ENCODE measurements around the gene SNX25. TPM values are rescaled to one million over a fixed set of nuclear protein-coding genes. Genes with fewer than 3 reads are reported as not detected.

SNX25 gene
- total RNA-seq, 1 experiment from 2014 or later: 50.5 TPM

DNA sequence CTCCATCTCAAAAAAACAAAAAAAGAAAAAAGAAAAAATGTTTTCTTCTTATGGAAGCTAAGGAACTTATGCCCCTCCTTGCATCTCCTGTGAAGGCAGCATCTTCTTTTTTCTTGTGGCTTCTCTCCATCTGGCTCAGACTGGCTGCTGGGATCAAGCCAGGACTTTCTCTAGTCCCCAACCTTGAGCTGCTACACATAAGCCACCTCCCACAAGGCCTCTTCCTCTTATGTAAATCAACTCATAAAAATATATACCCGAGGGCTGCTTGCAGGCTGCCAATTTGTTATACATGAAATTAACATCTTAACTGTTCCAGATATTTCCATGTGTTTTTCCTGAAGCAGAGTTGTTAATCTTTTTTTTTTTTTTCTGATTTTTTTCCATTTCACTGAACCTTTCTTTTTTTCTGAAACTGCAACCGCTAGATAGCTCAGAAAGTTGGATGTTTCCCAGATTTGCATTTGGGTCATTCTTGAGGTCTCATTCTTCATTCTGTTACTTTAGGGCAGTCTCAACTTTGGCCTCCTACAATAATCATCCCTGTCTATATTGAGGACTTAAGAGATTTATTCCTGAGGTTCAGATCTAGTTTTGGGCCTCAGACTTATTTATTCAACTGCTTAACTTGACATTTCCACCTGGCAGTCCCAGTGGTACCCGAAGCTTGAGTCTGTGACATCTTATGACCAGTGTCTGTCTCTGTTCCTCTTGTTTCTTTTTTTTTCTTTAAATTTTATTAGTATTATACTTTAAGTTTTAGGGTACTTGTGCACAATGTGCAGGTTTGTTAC lies 10.3 kb downstream of the SNX25 start:
- Histone ChIP-seq H3K27me3 (ENCODE audit: low read length) (no peaks in the 10 kb centered on the region), H3K4me3 (ENCODE audit: low read length) (peak overlapping the region; percentile 47), H3K9ac (ENCODE audit: low read length) (peak overlapping the region; percentile 61), H3K27ac (ENCODE audit: low read length) (peak overlapping the region; percentile 94), H3K4me1 (ENCODE audit: low read length) (peaks cover 62% of the 10 kb centered on the region), H3K79me2 (ENCODE audit: low read length) (peaks cover 93% of the 10 kb centered on the region), H3K9me2 (replicated peaks; ENCODE audit: insufficient read depth, low read length) (no peaks in the 10 kb centered on the region), H4K20me1 (ENCODE audit: insufficient read depth, low read depth, low read length) (no peaks in the 10 kb centered on the region), H3K36me3 (ENCODE audit: insufficient read depth, low read length) (no peaks in the 10 kb centered on the region), H3K9me3 (ENCODE audit: low read length) (no peaks in the 10 kb centered on the region), H2AFZ (ENCODE audit: low read length) (no peak overlapping the region), H3K4me2 (ENCODE audit: low read depth, low read length, poor library complexity, severe bottlenecking) (peak overlapping the region; percentile 75)
- DNase-seq: peak; percentile 71

DNA sequence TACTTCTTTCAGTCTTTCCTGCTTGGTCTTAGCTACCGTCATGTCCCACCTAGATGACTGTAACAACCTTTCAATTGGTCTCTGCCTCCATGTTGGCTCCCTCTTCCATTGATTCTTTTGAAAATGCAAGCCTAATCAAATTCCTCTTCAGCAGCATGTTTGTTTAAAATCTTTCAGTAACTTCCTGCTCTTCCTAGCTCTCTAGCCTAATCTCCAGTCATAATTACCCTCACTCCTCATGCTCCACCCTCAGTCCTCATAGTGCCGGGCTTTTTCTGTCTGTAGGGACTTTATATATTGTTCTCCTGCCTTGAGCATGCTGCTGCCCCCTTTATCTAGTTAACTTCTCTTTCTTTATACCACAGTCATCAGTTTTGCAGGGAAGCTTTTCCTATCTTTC lies 12.1 kb downstream of the SNX25 start:
- Histone ChIP-seq H3K4me2 (ENCODE audit: low read depth, low read length, poor library complexity, severe bottlenecking) (no peak overlapping the region), H3K9ac (ENCODE audit: low read length) (no peak overlapping the region), H3K9me3 (ENCODE audit: low read length) (no peaks in the 10 kb centered on the region), H3K79me2 (ENCODE audit: low read length) (peaks cover 93% of the 10 kb centered on the region), H3K27ac (ENCODE audit: low read length) (no peak overlapping the region), H3K4me3 (ENCODE audit: low read length) (no peak overlapping the region), H2AFZ (ENCODE audit: low read length) (no peak overlapping the region), H3K36me3 (ENCODE audit: insufficient read depth, low read length) (no peaks in the 10 kb centered on the region), H4K20me1 (ENCODE audit: insufficient read depth, low read depth, low read length) (no peaks in the 10 kb centered on the region), H3K9me2 (replicated peaks; ENCODE audit: insufficient read depth, low read length) (no peaks in the 10 kb centered on the region), H3K27me3 (ENCODE audit: low read length) (no peaks in the 10 kb centered on the region), H3K4me1 (ENCODE audit: low read length) (peaks cover 59% of the 10 kb centered on the region)
- DNase-seq: no peak

DNA sequence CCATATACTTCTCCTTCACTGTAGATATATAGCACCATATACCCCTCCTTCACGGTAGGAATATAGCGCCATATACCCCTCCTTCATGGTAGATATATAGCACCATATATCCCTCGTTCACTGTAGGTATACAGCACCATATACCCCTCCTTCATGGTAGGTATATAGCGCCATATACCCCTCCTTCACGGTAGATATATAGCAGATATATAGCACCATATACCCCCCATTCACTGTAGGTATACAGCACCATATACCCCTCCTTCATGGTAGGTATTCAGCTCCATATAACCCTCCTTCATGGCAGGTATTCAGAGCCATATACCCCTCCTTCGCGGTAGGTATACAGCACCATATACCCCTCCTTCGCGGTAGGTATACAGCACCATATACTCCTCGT lies 12.5 kb downstream of the SNX25 start:
- no peak for DNase-seq
- Histone ChIP-seq H3K4me3 (ENCODE audit: low read length) (no peak overlapping the region), H2AFZ (ENCODE audit: low read length) (no peak overlapping the region), H3K36me3 (ENCODE audit: insufficient read depth, low read length) (no peaks in the 10 kb centered on the region), H3K9ac (ENCODE audit: low read length) (no peak overlapping the region), H3K9me3 (ENCODE audit: low read length) (no peaks in the 10 kb centered on the region), H3K79me2 (ENCODE audit: low read length) (peaks cover 93% of the 10 kb centered on the region), H3K27ac (ENCODE audit: low read length) (no peak overlapping the region), H3K4me2 (ENCODE audit: low read depth, low read length, poor library complexity, severe bottlenecking) (no peak overlapping the region), H3K9me2 (replicated peaks; ENCODE audit: insufficient read depth, low read length) (no peaks in the 10 kb centered on the region), H4K20me1 (ENCODE audit: insufficient read depth, low read depth, low read length) (no peaks in the 10 kb centered on the region), H3K4me1 (ENCODE audit: low read length) (peaks cover 59% of the 10 kb centered on the region), H3K27me3 (ENCODE audit: low read length) (no peaks in the 10 kb centered on the region)

DNA sequence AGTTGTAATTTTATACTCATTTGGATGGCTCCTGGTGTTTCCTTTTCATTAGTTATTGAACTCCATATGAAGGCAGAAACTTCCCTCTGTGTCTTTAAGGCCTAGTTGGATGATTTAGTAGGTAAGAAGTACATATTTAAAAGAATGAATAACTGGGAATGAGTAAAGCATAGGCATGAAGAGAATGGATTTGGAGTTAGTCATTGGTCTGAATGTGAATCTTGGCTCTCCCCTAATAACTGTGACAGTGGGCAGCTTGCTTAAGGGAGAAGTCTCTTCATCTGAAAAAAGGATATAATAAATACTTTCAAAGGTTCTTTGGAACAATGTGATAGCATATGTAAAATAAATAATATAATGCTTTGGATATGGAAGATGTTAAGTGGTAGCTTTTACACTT lies 13.2 kb downstream of the SNX25 start:
- no peak for DNase-seq
- Histone ChIP-seq H3K9me2 (replicated peaks; ENCODE audit: insufficient read depth, low read length) (no peaks in the 10 kb centered on the region), H4K20me1 (ENCODE audit: insufficient read depth, low read depth, low read length) (no peaks in the 10 kb centered on the region), H3K79me2 (ENCODE audit: low read length) (peaks cover 93% of the 10 kb centered on the region), H3K4me1 (ENCODE audit: low read length) (peaks cover 59% of the 10 kb centered on the region), H3K9me3 (ENCODE audit: low read length) (no peaks in the 10 kb centered on the region), H3K27me3 (ENCODE audit: low read length) (no peaks in the 10 kb centered on the region), H3K36me3 (ENCODE audit: insufficient read depth, low read length) (no peaks in the 10 kb centered on the region), H3K9ac (ENCODE audit: low read length) (no peak overlapping the region), H2AFZ (ENCODE audit: low read length) (no peak overlapping the region), H3K4me3 (ENCODE audit: low read length) (no peak overlapping the region), H3K27ac (ENCODE audit: low read length) (no peak overlapping the region), H3K4me2 (ENCODE audit: low read depth, low read length, poor library complexity, severe bottlenecking) (no peak overlapping the region)

DNA sequence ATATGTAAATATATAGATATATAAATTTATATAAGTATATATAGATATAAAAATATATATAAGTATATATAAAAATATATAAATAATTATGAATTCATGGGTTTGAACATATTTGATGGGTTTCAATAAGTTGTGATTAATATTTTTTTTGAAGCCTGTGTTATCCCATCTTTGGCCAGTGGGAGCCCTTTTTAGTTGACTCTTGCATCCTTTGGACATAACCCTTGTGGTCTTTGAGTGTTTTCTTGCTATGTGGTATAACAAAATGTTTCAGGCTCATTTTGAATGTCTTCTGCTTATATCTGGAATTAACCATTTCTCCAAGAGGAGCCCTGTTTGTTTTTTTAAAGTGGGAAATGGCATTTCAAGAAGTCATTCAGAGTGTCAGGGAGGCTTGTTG lies 15.2 kb downstream of the SNX25 start:
- Histone ChIP-seq H3K9ac (ENCODE audit: low read length) (no peak overlapping the region), H3K27ac (ENCODE audit: low read length) (no peak overlapping the region), H3K4me1 (ENCODE audit: low read length) (peaks cover 41% of the 10 kb centered on the region), H3K9me2 (replicated peaks; ENCODE audit: insufficient read depth, low read length) (no peaks in the 10 kb centered on the region), H3K79me2 (ENCODE audit: low read length) (peaks cover 94% of the 10 kb centered on the region), H3K27me3 (ENCODE audit: low read length) (no peaks in the 10 kb centered on the region), H3K36me3 (ENCODE audit: insufficient read depth, low read length) (no peaks in the 10 kb centered on the region), H4K20me1 (ENCODE audit: insufficient read depth, low read depth, low read length) (no peaks in the 10 kb centered on the region), H3K4me2 (ENCODE audit: low read depth, low read length, poor library complexity, severe bottlenecking) (no peak overlapping the region), H3K9me3 (ENCODE audit: low read length) (no peaks in the 10 kb centered on the region), H2AFZ (ENCODE audit: low read length) (no peak overlapping the region), H3K4me3 (ENCODE audit: low read length) (no peak overlapping the region)
- no peak for DNase-seq

DNA sequence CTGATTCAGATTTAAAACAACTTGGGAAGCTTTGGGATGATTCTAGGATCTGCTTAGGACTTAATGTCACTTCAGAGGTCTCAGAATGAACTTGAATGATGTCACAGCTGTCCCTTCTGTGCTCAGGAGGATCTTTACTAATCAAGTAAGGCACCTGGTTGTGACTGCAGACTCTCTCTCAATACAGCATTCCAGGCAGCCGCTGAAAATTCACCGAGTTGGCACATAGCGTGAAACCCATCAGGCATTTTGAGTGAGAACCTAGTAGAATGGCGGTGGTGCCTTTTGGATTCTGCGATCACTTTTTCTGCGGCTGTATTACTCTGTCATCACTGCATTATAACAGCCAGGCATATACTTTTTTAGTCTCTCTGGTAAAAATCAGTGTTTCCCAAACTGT lies 16.5 kb downstream of the SNX25 start:
- H3K9me2 ChIP-seq (replicated peaks; ENCODE audit: insufficient read depth, low read length): no peaks in the 10 kb centered on the region
- peaks cover 31% of the 10 kb centered on the region for H3K4me1 ChIP-seq (ENCODE audit: low read length)
- H3K9me3 ChIP-seq (ENCODE audit: low read length): no peaks in the 10 kb centered on the region
- no peak overlapping the region for H3K4me2 ChIP-seq (ENCODE audit: low read depth, low read length, poor library complexity, severe bottlenecking)
- no peak for DNase-seq
- no peaks in the 10 kb centered on the region for H4K20me1 ChIP-seq (ENCODE audit: insufficient read depth, low read depth, low read length)
- no peaks in the 10 kb centered on the region for H3K27me3 ChIP-seq (ENCODE audit: low read length)
- H3K36me3 ChIP-seq (ENCODE audit: insufficient read depth, low read length): no peaks in the 10 kb centered on the region
- no peak overlapping the region for H3K9ac ChIP-seq (ENCODE audit: low read length)
- no peak overlapping the region for H3K4me3 ChIP-seq (ENCODE audit: low read length)
- H3K79me2 ChIP-seq (ENCODE audit: low read length): peaks cover 94% of the 10 kb centered on the region
- peak overlapping the region; percentile 11; the same call in 1 of the 2 replicates for H3K27ac ChIP-seq (ENCODE audit: low read length)
- H2AFZ ChIP-seq (ENCODE audit: low read length): no peak overlapping the region

DNA sequence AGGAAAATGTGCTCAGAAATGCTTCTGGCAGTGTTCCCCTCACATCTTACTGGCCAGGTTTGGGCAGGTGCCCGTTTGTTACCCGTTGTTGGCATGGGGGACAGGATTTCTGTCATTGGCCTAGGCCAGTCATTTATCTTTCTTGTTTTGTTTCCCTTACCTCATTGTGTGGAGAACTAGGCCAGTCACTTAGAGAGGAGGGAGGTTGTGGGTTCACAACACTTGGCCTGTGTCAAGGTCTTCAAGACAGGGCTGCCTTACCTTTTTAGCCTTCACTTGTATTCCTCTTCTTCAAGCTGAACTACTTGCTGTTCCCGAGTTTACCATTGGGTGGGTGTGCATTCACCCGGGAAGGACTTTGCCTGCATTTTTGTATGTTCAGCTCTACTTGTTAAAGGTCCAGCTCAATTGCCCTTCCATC lies 17.7 kb downstream of the SNX25 start:
- peaks cover 31% of the 10 kb centered on the region for H3K4me1 ChIP-seq (ENCODE audit: low read length)
- DNase-seq: peak; percentile 54
- peak overlapping the region; percentile 11 for H3K4me2 ChIP-seq (ENCODE audit: low read depth, low read length, poor library complexity, severe bottlenecking)
- H3K36me3 ChIP-seq (ENCODE audit: insufficient read depth, low read length): no peaks in the 10 kb centered on the region
- H3K27ac ChIP-seq (ENCODE audit: low read length): 0 out of 2 replicates have a peak overlapping the region, but pooled peaks have one; percentile 19
- peaks cover 89% of the 10 kb centered on the region for H3K79me2 ChIP-seq (ENCODE audit: low read length)
- no peak overlapping the region for H3K4me3 ChIP-seq (ENCODE audit: low read length)
- no peak overlapping the region for H3K9ac ChIP-seq (ENCODE audit: low read length)
- no peaks in the 10 kb centered on the region for H4K20me1 ChIP-seq (ENCODE audit: insufficient read depth, low read depth, low read length)
- no peaks in the 10 kb centered on the region for H3K9me2 ChIP-seq (replicated peaks; ENCODE audit: insufficient read depth, low read length)
- H3K9me3 ChIP-seq (ENCODE audit: low read length): no peaks in the 10 kb centered on the region
- no peak overlapping the region for H2AFZ ChIP-seq (ENCODE audit: low read length)
- no peaks in the 10 kb centered on the region for H3K27me3 ChIP-seq (ENCODE audit: low read length)

DNA sequence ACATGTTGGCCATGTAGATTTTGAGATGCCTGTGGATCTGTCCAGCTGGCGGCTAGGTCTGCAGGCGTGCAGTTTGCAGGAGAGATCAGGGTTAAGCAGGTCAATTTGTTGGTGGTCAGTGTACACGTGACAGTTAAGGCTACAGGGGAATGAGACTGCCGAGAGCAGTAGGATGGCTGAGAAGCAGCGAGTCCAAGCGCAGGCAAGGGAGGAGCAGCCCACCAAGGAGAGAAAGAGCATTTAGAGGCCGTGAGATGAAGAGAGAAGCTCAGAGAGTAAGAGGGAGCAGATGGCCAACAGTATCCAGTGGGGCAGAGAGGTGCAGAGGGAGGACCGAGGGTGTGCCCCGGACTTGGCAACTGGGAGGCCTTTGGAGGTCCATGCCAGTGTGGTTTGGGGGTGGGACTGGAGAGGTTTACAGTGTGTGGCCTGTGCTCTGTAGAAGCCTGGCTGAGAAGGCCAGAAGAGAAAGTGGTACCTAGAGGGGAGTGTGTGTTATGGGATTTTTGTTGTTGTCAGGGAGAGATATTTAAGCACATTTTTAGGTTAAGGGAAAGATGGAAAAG lies 18.4 kb downstream of the SNX25 start:
- Histone ChIP-seq H3K4me3 (ENCODE audit: low read length) (no peak overlapping the region), H3K27ac (ENCODE audit: low read length) (no peak overlapping the region), H3K9me2 (replicated peaks; ENCODE audit: insufficient read depth, low read length) (no peaks in the 10 kb centered on the region), H4K20me1 (ENCODE audit: insufficient read depth, low read depth, low read length) (no peaks in the 10 kb centered on the region), H3K36me3 (ENCODE audit: insufficient read depth, low read length) (no peaks in the 10 kb centered on the region), H3K4me1 (ENCODE audit: low read length) (peaks cover 26% of the 10 kb centered on the region), H3K4me2 (ENCODE audit: low read depth, low read length, poor library complexity, severe bottlenecking) (peak overlapping the region; percentile 11), H3K79me2 (ENCODE audit: low read length) (peaks cover 89% of the 10 kb centered on the region), H3K9ac (ENCODE audit: low read length) (no peak overlapping the region), H2AFZ (ENCODE audit: low read length) (no peak overlapping the region), H3K9me3 (ENCODE audit: low read length) (no peaks in the 10 kb centered on the region), H3K27me3 (ENCODE audit: low read length) (no peaks in the 10 kb centered on the region)
- no peak for DNase-seq

Data from Karpas-422 (cell line).